BJ (cell line): ENCODE results near the gene TNFRSF4. TPM values are rescaled to one million over a fixed set of nuclear protein-coding genes. Genes with fewer than 3 reads are reported as not detected.

Source experiments
- CTCF ChIA-PET: fragments of 350-600 bp; formaldehyde crosslinking; extraction: SDS; loops from one replicate; lab custom pipeline; 2021; ENCODE audit warnings: antibody characterized with exemption, inconsistent platforms; lab: Yijun Ruan, JAX
- POLR2A ChIA-PET: fragments of 300-600 bp; sonication (Branson Sonifier 250); formaldehyde crosslinking; extraction: SDS; loops from one replicate; lab custom pipeline; 2021; ENCODE audit warnings: antibody characterized with exemption; lab: Charles Lee
- DNase-seq: peaks from one replicate; pipeline ENCODE4 v3.0.0-alpha.2; 2011; ENCODE audit warnings: low read depth
- H3K27me3 ChIP-seq: 2 replicates; pipeline ENCODE4 v1.6.0; 2011; ENCODE audit warnings: low read length; ENCODE audit not compliant: control insufficient read depth, insufficient read depth
- H3K36me3 ChIP-seq: 2 replicates; pipeline ENCODE4 v1.5.1; 2011; ENCODE audit warnings: low read length; ENCODE audit not compliant: control insufficient read depth, insufficient read depth
- H3K4me3 ChIP-seq: 2 replicates; pipeline ENCODE4 v1.5.1; 2011; ENCODE audit warnings: low read depth, mild to moderate bottlenecking, control low read depth, low read length
- CTCF ChIP-seq: IDR thresholded peaks from 2 replicates; pipeline ENCODE4 v1.5.1; 2011; ENCODE audit warnings: low read depth, mild to moderate bottlenecking, control low read depth, inconsistent platforms, low read length, moderate library complexity; ENCODE audit not compliant: insufficient read depth
- polyA plus RNA-seq: library from polyadenylated mRNA; depleted of rRNA; stranded (reverse); fragments of >200 nt; gene quantifications from 2 replicates; pipeline ENCODE4 v1.2.3, GENCODE V29; 2011

Gene TNFRSF4
- polyA plus RNA-seq, 1 experiment, result not detected

- H3K27me3 ChIP-seq, result no peaks in the 10 kb centered on the region
- POLR2A ChIA-PET, result no interaction called here
- H3K4me3 ChIP-seq, result no peak overlapping the region
- CTCF ChIA-PET, result interaction anchor here (3.5 kb wide), 1 partner anchor 106 kb away, joined by 32 read pairs; no protein-coding TSS in a partner anchor
- H3K36me3 ChIP-seq, result peaks cover 32% of the 10 kb centered on the region
- no peak for DNase-seq
- TF ChIP-seq CTCF, result no peak
Observed at GRCh38 chr1:1228596-1229321, 14.8 kb upstream of the TNFRSF4 start.

DNA sequence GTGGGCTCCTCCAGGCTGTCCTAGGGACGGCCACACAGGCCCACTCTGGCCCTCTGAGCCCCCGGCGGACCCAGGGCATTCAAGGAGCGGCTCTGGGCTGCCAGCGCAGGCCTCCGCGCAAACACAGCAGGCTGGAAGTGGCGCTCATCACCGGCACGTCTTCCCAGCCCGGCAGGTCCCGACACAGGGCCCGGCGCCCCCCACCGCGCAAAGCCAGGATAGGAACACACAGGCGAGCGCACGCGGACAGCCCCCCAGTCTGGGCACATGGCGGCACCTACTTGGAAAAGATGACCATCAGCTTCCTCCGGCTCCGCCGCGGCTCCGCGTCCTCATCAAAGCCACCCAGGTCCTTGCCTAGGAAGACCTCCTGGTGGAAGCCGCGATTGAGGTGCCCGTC is 14.2 kb upstream of the TNFRSF4 start:
- H3K36me3 ChIP-seq, result peaks cover 36% of the 10 kb centered on the region
- no peak for DNase-seq
- H3K27me3 ChIP-seq, result no peaks in the 10 kb centered on the region
- ChIA-PET POLR2A (no interaction called here), CTCF (interaction anchor here (3.5 kb wide), 1 partner anchor 106 kb away, joined by 32 read pairs; no protein-coding TSS in a partner anchor)
- no peak overlapping the region for H3K4me3 ChIP-seq
- TF ChIP-seq CTCF, result no peak

GRCh38 chr1:1227386-1227785 is 13.4 kb upstream of the TNFRSF4 start:
- ChIA-PET CTCF (interaction anchor here (1.1 to 1.6 kb wide), 2 partner anchors 18 to 105 kb away, joined by 3 to 4 read pairs; no protein-coding TSS in a partner anchor), POLR2A (no interaction called here)

DNA sequence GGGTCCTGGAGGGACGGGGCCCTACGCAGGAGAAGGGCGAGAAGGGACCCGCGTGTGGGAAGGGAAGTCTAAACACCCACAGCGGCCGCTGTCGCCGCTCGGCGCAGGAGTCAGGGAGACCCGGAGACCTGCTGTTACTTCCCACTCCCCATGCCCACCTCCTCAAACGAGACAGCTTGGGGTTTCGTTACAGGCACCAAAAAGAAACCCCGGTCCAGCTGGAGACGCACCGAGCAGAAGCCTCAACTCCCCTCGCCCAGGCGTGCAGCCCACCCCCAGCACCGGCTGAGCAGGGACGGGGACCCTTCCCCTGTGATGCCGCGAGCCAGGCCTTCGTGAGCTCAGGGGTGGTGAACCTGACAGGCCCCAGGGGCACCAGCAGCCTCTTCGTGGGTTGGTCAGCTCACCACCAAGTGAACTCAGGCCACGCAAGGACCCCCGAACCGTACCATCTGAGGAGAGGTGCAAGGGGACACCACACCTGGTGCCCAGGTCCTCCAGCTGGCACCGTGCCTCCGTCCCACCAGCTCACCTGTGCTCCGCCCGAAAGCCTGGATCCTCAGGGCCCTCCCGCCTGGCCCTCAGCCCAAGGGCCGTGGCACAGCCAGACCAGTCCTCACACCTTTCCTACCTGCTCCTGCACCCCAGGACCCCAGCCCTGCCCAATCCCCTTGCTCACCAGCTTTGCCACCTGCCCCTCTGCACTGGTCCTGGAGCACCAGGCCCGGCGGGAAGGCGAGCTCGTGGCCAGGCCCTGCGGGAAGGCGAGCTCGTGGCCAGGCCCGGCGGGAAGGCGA is 12.8 kb upstream of the TNFRSF4 start:
- ChIA-PET CTCF (interaction anchor here (1.0 to 1.6 kb wide), 3 partner anchors 10 to 104 kb away, joined by 3 to 4 read pairs (median 3); no protein-coding TSS in a partner anchor), POLR2A (no interaction called here)
- Histone ChIP-seq H3K36me3 (peaks cover 47% of the 10 kb centered on the region), H3K27me3 (no peaks in the 10 kb centered on the region), H3K4me3 (no peak overlapping the region)
- no peak for DNase-seq
- TF ChIP-seq CTCF, result no peak

More at GRCh38 chr1:1227386-1227785, 13.4 kb upstream of the TNFRSF4 start:
- TF ChIP-seq CTCF, result no peak
- Histone ChIP-seq H3K27me3 (no peaks in the 10 kb centered on the region), H3K4me3 (no peak overlapping the region), H3K36me3 (peaks cover 44% of the 10 kb centered on the region)
- DNase-seq, result no peak

- H3K36me3 ChIP-seq, result peaks cover 49% of the 10 kb centered on the region
- TF ChIP-seq CTCF, result no peak
- H3K27me3 ChIP-seq, result no peaks in the 10 kb centered on the region
- POLR2A ChIA-PET, result no interaction called here
- DNase-seq, result no peak
- CTCF ChIA-PET, result interaction anchor here (1.0 to 1.6 kb wide), 2 partner anchors 9 to 103 kb away, joined by 3 to 4 read pairs; no protein-coding TSS in a partner anchor
- no peak overlapping the region for H3K4me3 ChIP-seq
Observed at GRCh38 chr1:1225913-1226312, 12.0 kb upstream of the TNFRSF4 start.
